ENCODE results near the gene OSBPL2.

OSBPL2 gene

GRCh38 chr20:62335532-62335931 lies 97.2 kb downstream of the OSBPL2 start:
- Histone ChIP-seq H3K27ac (ENCODE audit: extremely low read depth, low read depth, low read length) (no peak overlapping the region), H3K9me3 (ENCODE audit: control insufficient read depth, insufficient read depth, low read depth, low read length) (no peaks in the 10 kb centered on the region), H3K36me3 (ENCODE audit: control insufficient read depth in 2 of 2, insufficient read depth in 1 of 2, low read length in 2 of 2) (peaks cover 0 to 74% of the 10 kb centered on the region in 2 experiments; a peak in 2 of 3 replicates), H3K4me1 (ENCODE audit: control insufficient read depth, insufficient read depth, low read length) (no peaks in the 10 kb centered on the region), H3K4me3 (ENCODE audit: low read depth, low read length) (no peak overlapping the region)
- POLR2A ChIA-PET, result no interaction called here
- TF ChIP-seq ZBTB10 (tag by site-specific recombination; IDR thresholded peaks at IDR 0.05), result peak; percentile 98
- TF ChIP-seq ZBTB6 (tag by site-specific recombination; IDR thresholded peaks at IDR 0.05), result no peak
- TF ChIP-seq ZNF560 (tag by site-specific recombination; IDR thresholded peaks at IDR 0.05; ENCODE audit: borderline replicate concordance), result no peak
- TF ChIP-seq ZNF707 (tag by site-specific recombination; IDR thresholded peaks at IDR 0.05), result no peak
- TF ChIP-seq PRDM10 (tag by site-specific recombination; IDR thresholded peaks at IDR 0.05), result no peak
- TF ChIP-seq ZNF530 (tag by site-specific recombination; IDR thresholded peaks at IDR 0.05; ENCODE audit: low read depth), result no peak
- TF ChIP-seq GLIS1 (tag by site-specific recombination; IDR thresholded peaks at IDR 0.05), result no peak
- CTCF ChIA-PET, result no interaction called here

- Histone ChIP-seq H3K27ac (ENCODE audit: extremely low read depth, low read depth, low read length) (no peak overlapping the region), H3K4me1 (ENCODE audit: control insufficient read depth, insufficient read depth, low read length) (no peaks in the 10 kb centered on the region)
- CTCF ChIA-PET, result no interaction called here
Measured at GRCh38 chr20:62336329-62336728, 98.0 kb downstream of the OSBPL2 start.

GRCh38 chr20:62336775-62337557 lies 98.6 kb downstream of the OSBPL2 start:
- Histone ChIP-seq H3K4me1 (ENCODE audit: control insufficient read depth, insufficient read depth, low read length) (no peaks in the 10 kb centered on the region), H3K9me3 (ENCODE audit: control insufficient read depth, insufficient read depth, low read depth, low read length) (no peaks in the 10 kb centered on the region), H3K4me3 (ENCODE audit: low read depth, low read length) (no peak overlapping the region), H3K36me3 (ENCODE audit: control insufficient read depth in 2 of 2, insufficient read depth in 1 of 2, low read length in 2 of 2) (peaks cover 0 to 69% of the 10 kb centered on the region in 2 experiments; a peak in 2 of 3 replicates), H3K27ac (ENCODE audit: extremely low read depth, low read depth, low read length) (no peak overlapping the region)
- ChIA-PET POLR2A (no interaction called here), CTCF (no interaction called here)
- TF ChIP-seq ZNF16 (tag by site-specific recombination; IDR thresholded peaks at IDR 0.05; ENCODE audit: low read depth) (no peak), ZNF221 (tag by site-specific recombination; IDR thresholded peaks at IDR 0.05; ENCODE audit: borderline replicate concordance) (no peak), ZNF548 (tag by site-specific recombination; IDR thresholded peaks at IDR 0.05) (no peak), PRDM1 (tag by site-specific recombination; IDR thresholded peaks at IDR 0.05) (no peak), ZNF629 (tag by site-specific recombination; IDR thresholded peaks at IDR 0.05) (no peak), ZNF571 (tag by site-specific recombination; IDR thresholded peaks at IDR 0.05) (no peak), ZFHX2 (tag by site-specific recombination; conservative IDR thresholded peaks at IDR 0.05) (peak; percentile 87), ZBTB26 (tag by site-specific recombination; optimal IDR thresholded peaks at IDR 0.05) (peak; percentile 12), EGR2 (tag by site-specific recombination; IDR thresholded peaks at IDR 0.05; ENCODE audit: low read depth) (peak; percentile 83), YY2 (tag by site-specific recombination; IDR thresholded peaks at IDR 0.05) (no peak), GLIS2 (tag by site-specific recombination; IDR thresholded peaks at IDR 0.05) (no peak)

More at GRCh38 chr20:62336329-62336728, 98.0 kb downstream of the OSBPL2 start:
- Histone ChIP-seq H3K9me3 (ENCODE audit: control insufficient read depth, insufficient read depth, low read depth, low read length) (no peaks in the 10 kb centered on the region), H3K4me3 (ENCODE audit: low read depth, low read length) (no peak overlapping the region), H3K36me3 (ENCODE audit: control insufficient read depth in 2 of 2, insufficient read depth in 1 of 2, low read length in 2 of 2) (peaks cover 0 to 74% of the 10 kb centered on the region in 2 experiments; a peak in 2 of 3 replicates)
- POLR2A ChIA-PET, result no interaction called here
- 0 out of 2 replicates have a peak, but pooled peaks have one; percentile 49 for TF ChIP-seq MYNN (tag by site-specific recombination; IDR thresholded peaks at IDR 0.05; ENCODE audit: borderline replicate concordance)
- no peak for TF ChIP-seq ZNF138 (tag by site-specific recombination; IDR thresholded peaks at IDR 0.05; ENCODE audit: borderline replicate concordance)

Measured in HEK293 (cell line).